ENCODE measurements around the gene STARD10.

Gene STARD10

DNA sequence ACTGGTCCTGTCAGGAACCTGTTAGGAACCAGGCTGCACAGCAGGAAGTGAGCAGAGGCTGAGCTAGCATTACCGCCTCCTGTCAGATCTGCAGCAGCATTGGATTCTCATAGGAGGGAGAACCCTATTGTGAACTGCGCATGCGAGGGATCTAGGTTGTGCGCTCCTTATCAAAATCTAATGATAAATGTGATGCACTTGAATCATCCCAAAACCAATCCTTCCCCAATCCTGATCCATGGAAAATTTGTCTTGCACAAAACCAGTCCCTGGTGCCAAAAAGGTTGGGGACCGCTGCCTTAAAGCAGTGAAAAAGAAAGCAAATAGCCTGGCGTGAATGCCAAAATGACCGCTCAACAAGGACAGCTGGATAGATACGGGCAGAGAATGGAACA lies 39.7 kb downstream of the STARD10 start:
- no peaks in the 10 kb centered on the region for H3K36me3 ChIP-seq (ENCODE audit: control insufficient read depth, insufficient read depth, low read length)
- WGBS, 2 experiments: 88 to 92% methylated on average over 8 of the region's 8 CpGs
- peaks cover 21% of the 10 kb centered on the region for H3K4me1 ChIP-seq (ENCODE audit: control insufficient read depth, insufficient read depth, low read length)
- H3K9me3 ChIP-seq (ENCODE audit: control insufficient read depth, low read length): no peaks in the 10 kb centered on the region
- no peaks in the 10 kb centered on the region for H3K27me3 ChIP-seq (ENCODE audit: control insufficient read depth, insufficient read depth, low read length, poor library complexity, severe bottlenecking)
- no peak overlapping the region for H3K27ac ChIP-seq (ENCODE audit: insufficient read depth, low read depth, low read length, poor library complexity, severe bottlenecking)
- no peak overlapping the region for H3K4me3 ChIP-seq (ENCODE audit: insufficient read depth, low read depth, low read length)

DNA sequence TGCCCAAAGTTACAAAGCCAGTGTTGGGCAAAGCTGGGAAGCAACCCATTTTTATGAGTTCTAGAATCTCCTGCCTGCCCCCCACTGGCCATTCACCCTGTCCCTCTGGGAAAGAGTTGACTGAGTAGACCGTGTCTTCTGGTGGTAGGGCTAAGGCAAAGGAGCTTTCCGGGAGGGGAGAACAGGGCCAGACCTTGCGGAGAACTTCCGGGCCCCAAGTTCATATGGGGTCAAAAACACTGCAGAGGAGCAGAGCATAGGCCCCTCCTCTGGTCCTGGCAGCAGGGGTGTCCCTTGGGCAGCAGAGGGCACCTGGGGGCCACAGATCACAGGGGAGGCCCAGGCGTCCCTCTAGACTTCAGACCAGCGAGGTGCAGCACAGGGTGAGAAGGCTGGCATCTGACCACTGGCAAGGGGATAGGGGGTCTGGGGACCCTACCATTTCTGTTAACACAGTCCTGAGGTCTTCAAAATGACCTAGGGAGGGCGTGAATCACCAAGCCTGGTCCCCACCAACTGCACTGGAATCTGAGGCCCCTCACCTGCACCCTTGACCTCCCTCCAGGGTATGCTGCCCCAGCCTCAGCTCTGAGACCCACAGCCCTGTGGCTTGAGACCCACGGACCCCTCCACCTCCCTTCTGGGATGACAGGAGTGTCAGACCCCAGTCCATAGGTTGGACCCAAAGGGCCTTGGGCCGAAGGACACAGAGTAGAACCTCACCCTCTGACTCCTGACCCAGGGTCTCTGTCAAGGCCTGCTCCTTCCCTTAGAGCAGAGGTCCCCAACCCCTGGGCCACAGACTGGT lies 40.3 kb downstream of the STARD10 start:
- Histone ChIP-seq H3K4me3 (ENCODE audit: insufficient read depth, low read depth, low read length) (no peak overlapping the region), H3K4me1 (ENCODE audit: control insufficient read depth, insufficient read depth, low read length) (peaks cover 21% of the 10 kb centered on the region), H3K27ac (ENCODE audit: insufficient read depth, low read depth, low read length, poor library complexity, severe bottlenecking) (no peak overlapping the region), H3K27me3 (ENCODE audit: control insufficient read depth, insufficient read depth, low read length, poor library complexity, severe bottlenecking) (no peaks in the 10 kb centered on the region), H3K36me3 (ENCODE audit: control insufficient read depth, insufficient read depth, low read length) (no peaks in the 10 kb centered on the region), H3K9me3 (ENCODE audit: control insufficient read depth, low read length) (no peaks in the 10 kb centered on the region)
- WGBS, 2 experiments: 87 to 89% methylated on average over 9 of the region's 9 CpGs

DNA sequence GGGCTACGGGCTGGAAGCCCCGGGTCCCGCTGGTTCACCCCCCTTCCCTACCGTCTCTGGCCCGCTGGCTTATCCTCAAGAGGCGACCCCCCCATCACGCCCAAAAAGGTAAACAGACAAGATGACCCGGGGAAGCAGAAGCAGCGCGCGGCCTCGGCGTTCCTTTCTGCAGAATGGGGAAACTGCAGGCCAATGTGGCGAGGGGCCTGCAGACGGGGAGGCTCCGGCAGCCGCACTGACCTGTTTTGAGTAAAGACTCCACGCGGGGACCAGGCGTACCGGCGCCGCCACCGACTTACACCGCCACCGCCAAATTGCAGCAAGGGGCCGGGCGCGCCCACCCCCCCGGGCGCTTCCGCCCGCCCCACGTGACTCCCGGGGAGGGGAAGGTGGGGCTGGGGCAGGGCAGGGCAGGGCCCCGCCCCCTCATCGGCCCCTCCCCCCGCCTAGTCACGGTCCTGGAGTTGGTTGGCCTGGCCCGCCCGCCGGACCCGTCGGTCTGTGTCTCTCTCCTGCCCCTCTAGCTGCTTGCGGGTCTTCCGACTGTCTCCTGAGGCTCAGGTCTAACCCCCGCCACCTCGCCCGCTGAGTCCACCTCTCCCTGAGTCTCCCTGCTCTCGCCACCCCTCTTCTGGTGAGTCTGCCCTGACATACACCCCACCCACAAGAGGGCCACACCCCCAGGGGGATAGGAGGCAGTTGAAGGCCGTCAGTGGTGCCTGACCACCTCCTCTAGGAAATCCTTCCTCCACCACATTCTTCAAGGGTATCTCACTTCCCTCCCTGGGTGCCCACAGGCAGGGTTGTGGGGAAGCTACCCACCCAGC lies 41.5 kb downstream of the STARD10 start, which contains the start of gene ARAP1:
ARAP1 (minus strand) TSS at position 321 of the 827 bp plus-strand sequence. CDS start 25,280 bp downstream, outside the sequence.
- Histone ChIP-seq H3K9me3 (ENCODE audit: control insufficient read depth, low read length) (no peaks in the 10 kb centered on the region), H3K27me3 (ENCODE audit: control insufficient read depth, insufficient read depth, low read length, poor library complexity, severe bottlenecking) (no peaks in the 10 kb centered on the region), H3K27ac (ENCODE audit: insufficient read depth, low read depth, low read length, poor library complexity, severe bottlenecking) (no peak within 1 kb of the TSS), H3K4me1 (ENCODE audit: control insufficient read depth, insufficient read depth, low read length) (peaks cover 22% of the 10 kb centered on the region), H3K4me3 (ENCODE audit: insufficient read depth, low read depth, low read length) (peak within 1 kb of the TSS; percentile 67), H3K36me3 (ENCODE audit: control insufficient read depth, insufficient read depth, low read length) (no peaks in the 10 kb centered on the region)
- 1% methylated on average over 51 of the region's 51 CpGs for WGBS, 2 experiments

DNA sequence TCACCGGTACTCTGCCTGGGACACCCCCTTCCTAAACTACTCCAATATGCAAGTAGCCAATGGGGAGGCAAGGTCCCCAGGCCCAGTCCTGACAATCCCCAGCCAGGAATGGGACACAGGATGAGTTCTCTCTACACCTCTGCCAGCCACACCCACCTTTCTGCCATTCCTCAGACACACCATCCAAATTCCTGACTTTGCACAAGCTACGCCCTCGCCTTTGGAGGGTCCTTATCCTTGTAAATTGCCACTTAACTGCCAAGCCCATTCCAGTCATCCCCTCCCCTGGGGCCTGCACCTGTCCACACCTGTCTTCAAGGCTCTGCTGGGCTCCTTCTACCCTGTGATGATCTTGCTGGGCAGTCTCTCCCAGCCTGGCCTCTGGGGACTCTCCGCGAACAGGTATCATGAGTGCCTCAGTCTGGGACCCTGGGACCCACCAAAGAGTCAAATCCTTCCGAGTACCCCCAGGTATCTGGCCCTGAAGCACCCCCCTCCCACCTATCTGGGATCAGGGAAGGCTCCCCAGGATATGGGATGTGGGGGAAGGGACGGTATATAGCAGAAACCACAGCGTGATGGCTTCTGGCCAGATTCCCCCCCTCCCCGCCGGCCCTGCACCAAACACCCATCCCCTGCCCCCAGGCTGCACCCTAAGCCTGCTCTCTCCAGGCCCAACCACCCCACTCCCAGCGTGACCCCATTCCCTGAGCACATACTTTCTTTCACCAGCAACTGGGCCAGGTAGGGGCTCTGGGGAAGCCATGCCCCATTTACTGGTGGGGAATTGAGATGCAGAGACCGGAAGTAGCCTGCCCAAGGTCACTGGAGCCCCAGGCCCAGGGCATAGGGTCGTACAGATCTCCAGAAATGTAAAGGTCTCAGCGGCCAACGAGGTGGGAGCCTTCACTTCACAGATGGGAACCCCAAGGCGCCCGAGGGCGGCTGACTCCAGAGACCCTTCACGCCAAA lies 42.4 kb downstream of the STARD10 start:
- peak overlapping the region; percentile 67 for H3K4me3 ChIP-seq (ENCODE audit: insufficient read depth, low read depth, low read length)
- 30 to 34% methylated on average over 18 to 19 of the region's 19 CpGs for WGBS, 2 experiments
- no peak overlapping the region for H3K27ac ChIP-seq (ENCODE audit: insufficient read depth, low read depth, low read length, poor library complexity, severe bottlenecking)

DNA sequence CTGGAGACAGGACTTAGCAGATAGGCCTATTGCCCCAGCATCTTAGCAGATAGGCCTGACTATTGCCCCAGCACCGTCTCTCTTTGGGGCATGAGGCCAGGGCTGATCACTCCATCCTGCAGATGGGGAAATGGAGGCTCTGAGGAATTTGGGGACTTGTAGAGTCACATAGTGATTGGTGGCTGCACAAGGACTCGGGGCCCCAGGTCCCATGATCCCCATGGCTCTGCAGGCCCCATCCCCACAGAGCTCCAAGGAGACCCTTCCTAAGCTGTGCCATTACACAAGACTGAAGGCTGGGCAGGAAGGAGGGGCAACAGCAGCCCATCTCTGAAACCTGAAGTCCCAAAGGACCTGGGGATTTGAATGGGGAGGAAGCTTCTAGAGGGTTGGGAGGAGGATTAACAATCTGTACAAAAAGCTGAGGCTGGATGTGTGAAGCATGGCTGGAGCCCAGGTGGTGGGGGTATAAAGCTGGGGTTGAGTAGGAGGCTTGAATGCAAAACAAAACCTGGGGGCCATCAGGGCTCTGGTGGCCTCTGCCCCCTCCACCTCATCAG lies 43.2 kb downstream of the STARD10 start:
- Histone ChIP-seq H3K27me3 (ENCODE audit: control insufficient read depth, insufficient read depth, low read length, poor library complexity, severe bottlenecking) (no peaks in the 10 kb centered on the region), H3K9me3 (ENCODE audit: control insufficient read depth, low read length) (no peaks in the 10 kb centered on the region), H3K36me3 (ENCODE audit: control insufficient read depth, insufficient read depth, low read length) (no peaks in the 10 kb centered on the region), H3K27ac (ENCODE audit: insufficient read depth, low read depth, low read length, poor library complexity, severe bottlenecking) (no peak overlapping the region), H3K4me3 (ENCODE audit: insufficient read depth, low read depth, low read length) (no peak overlapping the region), H3K4me1 (ENCODE audit: control insufficient read depth, insufficient read depth, low read length) (peaks cover 27% of the 10 kb centered on the region)
- WGBS, 2 experiments: 94 to 100% methylated on average over 2 of the region's 2 CpGs

More for the DNA sequence above, 42.4 kb downstream of the STARD10 start:
- Histone ChIP-seq H3K4me1 (ENCODE audit: control insufficient read depth, insufficient read depth, low read length) (peaks cover 27% of the 10 kb centered on the region), H3K36me3 (ENCODE audit: control insufficient read depth, insufficient read depth, low read length) (no peaks in the 10 kb centered on the region), H3K9me3 (ENCODE audit: control insufficient read depth, low read length) (no peaks in the 10 kb centered on the region), H3K27me3 (ENCODE audit: control insufficient read depth, insufficient read depth, low read length, poor library complexity, severe bottlenecking) (no peaks in the 10 kb centered on the region)

DNA sequence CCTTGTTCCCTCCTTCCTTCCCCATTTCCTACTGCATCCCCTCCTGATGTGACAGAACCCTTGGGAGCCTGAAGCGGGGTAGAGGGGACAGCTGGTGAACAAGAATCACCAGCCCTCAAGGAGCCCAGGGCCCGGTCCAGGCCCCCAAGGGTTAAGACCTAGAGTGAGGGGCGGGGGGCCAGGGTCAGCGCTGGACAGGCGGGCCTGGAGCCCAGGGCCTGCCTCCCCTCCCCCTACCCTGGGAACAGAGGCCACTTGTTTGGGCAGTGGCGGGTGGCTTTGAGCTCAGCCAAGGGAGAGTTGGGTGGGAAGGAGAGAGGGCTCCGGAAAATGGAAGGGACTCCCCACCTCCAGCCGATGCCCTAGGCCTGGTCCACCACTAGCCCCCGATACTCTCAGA lies 43.8 kb downstream of the STARD10 start:
- Histone ChIP-seq H3K36me3 (ENCODE audit: control insufficient read depth, insufficient read depth, low read length) (no peaks in the 10 kb centered on the region), H3K9me3 (ENCODE audit: control insufficient read depth, low read length) (no peaks in the 10 kb centered on the region), H3K4me1 (ENCODE audit: control insufficient read depth, insufficient read depth, low read length) (peaks cover 27% of the 10 kb centered on the region), H3K4me3 (ENCODE audit: insufficient read depth, low read depth, low read length) (no peak overlapping the region), H3K27me3 (ENCODE audit: control insufficient read depth, insufficient read depth, low read length, poor library complexity, severe bottlenecking) (no peaks in the 10 kb centered on the region), H3K27ac (ENCODE audit: insufficient read depth, low read depth, low read length, poor library complexity, severe bottlenecking) (no peak overlapping the region)
- WGBS, 2 experiments: 81 to 82% methylated on average over 8 to 9 of the region's 9 CpGs

DNA sequence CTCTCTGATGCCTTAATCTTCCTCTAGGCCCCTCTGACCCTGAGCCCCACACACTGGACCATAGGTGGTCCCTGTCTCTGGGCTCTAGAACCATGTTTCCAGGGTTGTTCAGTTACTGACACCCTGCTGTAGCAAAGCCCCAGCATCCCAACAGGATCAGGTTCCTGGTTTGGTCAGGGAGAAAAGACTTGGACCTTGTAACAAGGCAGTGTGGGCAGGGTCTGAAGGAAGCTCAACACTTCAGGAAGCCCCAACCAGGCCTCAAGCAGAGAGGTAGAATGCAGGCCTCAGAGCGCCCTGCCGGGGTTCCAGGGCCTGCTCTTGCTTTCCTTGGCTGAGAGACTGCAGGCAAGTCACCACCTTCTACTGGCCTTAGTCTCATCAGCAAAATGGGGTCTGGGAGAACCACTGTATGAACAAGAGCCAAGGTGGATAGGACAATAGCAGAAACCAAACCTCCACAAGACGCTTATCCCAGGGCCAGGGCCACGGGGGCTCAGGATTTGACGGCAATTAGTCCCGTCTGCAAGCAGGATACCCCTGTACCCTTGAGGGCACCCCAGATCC lies 46.5 kb downstream of the STARD10 start:
- H3K9me3 ChIP-seq (ENCODE audit: control insufficient read depth, low read length): no peaks in the 10 kb centered on the region

DNA sequence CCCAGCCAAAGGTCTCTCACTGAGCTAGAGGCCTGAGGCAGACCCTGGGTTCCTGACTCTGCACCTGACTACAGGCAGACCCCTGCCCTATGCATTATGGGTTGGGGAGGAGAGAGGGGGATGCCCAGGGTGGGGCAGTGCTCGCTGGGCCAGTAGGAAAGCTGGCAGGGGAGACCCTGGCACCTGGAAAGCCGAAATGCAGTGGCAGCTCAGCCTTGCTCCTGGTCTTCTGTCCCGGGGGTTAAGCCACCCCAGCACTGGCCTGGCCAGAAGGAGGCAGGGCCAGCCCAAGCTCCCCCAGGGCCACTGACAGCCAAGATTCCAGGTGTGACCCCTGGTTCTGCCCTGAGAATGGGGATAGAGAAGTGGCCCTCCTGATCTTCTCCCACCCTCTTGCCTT lies 47.0 kb downstream of the STARD10 start:
- 86 to 95% methylated on average over 3 of the region's 3 CpGs for WGBS, 2 experiments
- Histone ChIP-seq H3K27me3 (ENCODE audit: control insufficient read depth, insufficient read depth, low read length, poor library complexity, severe bottlenecking) (no peaks in the 10 kb centered on the region), H3K4me3 (ENCODE audit: insufficient read depth, low read depth, low read length) (no peak overlapping the region), H3K27ac (ENCODE audit: insufficient read depth, low read depth, low read length, poor library complexity, severe bottlenecking) (no peak overlapping the region), H3K4me1 (ENCODE audit: control insufficient read depth, insufficient read depth, low read length) (peaks cover 28% of the 10 kb centered on the region), H3K36me3 (ENCODE audit: control insufficient read depth, insufficient read depth, low read length) (no peaks in the 10 kb centered on the region), H3K9me3 (ENCODE audit: control insufficient read depth, low read length) (no peaks in the 10 kb centered on the region)

More for the DNA sequence above, 46.5 kb downstream of the STARD10 start:
- Histone ChIP-seq H3K4me3 (ENCODE audit: insufficient read depth, low read depth, low read length) (no peak overlapping the region), H3K4me1 (ENCODE audit: control insufficient read depth, insufficient read depth, low read length) (peaks cover 22% of the 10 kb centered on the region), H3K27me3 (ENCODE audit: control insufficient read depth, insufficient read depth, low read length, poor library complexity, severe bottlenecking) (no peaks in the 10 kb centered on the region), H3K36me3 (ENCODE audit: control insufficient read depth, insufficient read depth, low read length) (no peaks in the 10 kb centered on the region), H3K27ac (ENCODE audit: insufficient read depth, low read depth, low read length, poor library complexity, severe bottlenecking) (no peak overlapping the region)
- WGBS, 2 experiments: 92 to 93% methylated on average over 6 of the region's 6 CpGs

DNA sequence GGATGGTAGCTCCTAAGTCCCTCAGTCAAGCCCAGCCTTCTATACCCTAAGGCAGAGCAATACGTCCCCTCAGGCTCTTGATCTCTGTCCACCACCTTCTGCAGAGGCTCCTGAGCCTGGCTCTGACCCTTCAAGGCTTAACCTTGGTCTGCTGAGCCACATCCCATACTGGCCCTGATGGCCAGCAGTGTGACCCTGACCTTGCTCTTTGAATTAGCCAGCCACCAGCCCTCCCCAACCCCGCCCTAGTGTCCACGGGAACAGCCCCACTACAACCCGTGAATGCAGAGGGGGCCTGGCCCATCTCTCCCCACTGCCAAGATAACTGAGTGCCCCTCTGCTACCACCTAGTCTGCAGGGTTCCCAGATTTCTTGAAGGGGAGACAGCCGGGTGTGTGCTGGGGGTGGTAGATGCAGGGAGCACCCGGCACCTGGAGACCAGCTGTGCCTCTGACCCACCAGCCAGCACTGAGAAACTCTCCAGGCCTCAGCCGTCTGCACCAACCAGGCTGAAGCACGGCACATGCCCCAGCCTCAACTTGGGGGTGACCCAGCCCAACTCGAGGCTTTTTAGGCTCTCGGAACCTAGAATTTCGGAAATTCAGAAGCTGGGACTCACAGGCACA lies 47.8 kb downstream of the STARD10 start:
- no peak overlapping the region for H3K27ac ChIP-seq (ENCODE audit: insufficient read depth, low read depth, low read length, poor library complexity, severe bottlenecking)
- WGBS, 2 experiments: 88 to 90% methylated on average over 11 of the region's 11 CpGs

More for the DNA sequence above, 47.8 kb downstream of the STARD10 start:
- no peaks in the 10 kb centered on the region for H3K9me3 ChIP-seq (ENCODE audit: control insufficient read depth, low read length)
- no peaks in the 10 kb centered on the region for H3K27me3 ChIP-seq (ENCODE audit: control insufficient read depth, insufficient read depth, low read length, poor library complexity, severe bottlenecking)
- H3K36me3 ChIP-seq (ENCODE audit: control insufficient read depth, insufficient read depth, low read length): no peaks in the 10 kb centered on the region
- peaks cover 29% of the 10 kb centered on the region for H3K4me1 ChIP-seq (ENCODE audit: control insufficient read depth, insufficient read depth, low read length)
- no peak overlapping the region for H3K4me3 ChIP-seq (ENCODE audit: insufficient read depth, low read depth, low read length)

Measured in ectodermal cell (in vitro differentiated cells).